Activated CD4-positive, alpha-beta T cell treated with anti-CD3 and anti-CD28 coated beads for 36 hours (primary cell): ENCODE results near the gene CAMTA1. TPM values are rescaled to one million over a fixed set of nuclear protein-coding genes. Genes with fewer than 3 reads are reported as not detected.
A peak's percentile ranks its signal among the peaks of the same experiment; 100 is the strongest.
"Not testable (repeated sequence)": the region's sequence is repeated elsewhere in the genome, so short reads cannot be mapped to it uniquely, and the experiment has no call there.

Experiments
- ATAC-seq: fragments of 200-7000 bp; cut with Tn5 transposase; one replicate; pipeline ENCODE4 v1.10.0; 2021; ENCODE audit warnings: mild to moderate bottlenecking, moderate library complexity
- CTCF ChIA-PET: fragments of 350-600 bp; sonication (Branson Sonifier 250); formaldehyde crosslinking; loops from one replicate; lab custom pipeline; 2021; ENCODE audit warnings: antibody characterized with exemption; lab: Charles Lee
- POLR2A ChIA-PET: fragments of 350-600 bp; sonication (Branson Sonifier 250); formaldehyde crosslinking; loops from one replicate; lab custom pipeline; 2021; ENCODE audit warnings: antibody characterized with exemption, inconsistent platforms; lab: Charles Lee
- DNase-seq: peaks from one replicate; pipeline ENCODE4 v3.0.0-alpha.2; 2020
- H3K27ac Mint-ChIP-seq: one replicate; pipeline ENCODE4 v1.8.0; 2021; ENCODE audit warnings: mixed read lengths
- H3K27me3 Mint-ChIP-seq: one replicate; pipeline ENCODE4 v1.8.0; 2021; ENCODE audit warnings: mixed read lengths
- H3K36me3 Mint-ChIP-seq: one replicate; pipeline ENCODE4 v1.8.0; 2021; ENCODE audit warnings: low read depth, mixed read lengths
- H3K4me1 Mint-ChIP-seq: one replicate; pipeline ENCODE4 v1.8.0; 2021; ENCODE audit warnings: mixed read lengths
- H3K4me3 Mint-ChIP-seq: one replicate; pipeline ENCODE4 v1.8.0; 2021; ENCODE audit warnings: mild to moderate bottlenecking, moderate library complexity, mixed read lengths
- H3K9me3 Mint-ChIP-seq: one replicate; pipeline ENCODE4 v1.8.0; 2021; ENCODE audit warnings: low read depth, mixed read lengths
- intact Hi-C, 2 experiments: fragments of 100-400 bp; cut with DNase I in 1 of 2; cut with micrococcal nuclease in 1 of 2; formaldehyde crosslinking; loops; one replicate each; pipeline versions ENCODE4 v1.14.2 to v1.15.1; 2022 to 2024; cut with DNase I, micrococcal nuclease
- total RNA-seq, 2 experiments: library from RNA; stranded (reverse); gene quantifications; one replicate each; pipeline ENCODE4 v1.2.3, GENCODE V29; 2021

CAMTA1 gene, protein sequence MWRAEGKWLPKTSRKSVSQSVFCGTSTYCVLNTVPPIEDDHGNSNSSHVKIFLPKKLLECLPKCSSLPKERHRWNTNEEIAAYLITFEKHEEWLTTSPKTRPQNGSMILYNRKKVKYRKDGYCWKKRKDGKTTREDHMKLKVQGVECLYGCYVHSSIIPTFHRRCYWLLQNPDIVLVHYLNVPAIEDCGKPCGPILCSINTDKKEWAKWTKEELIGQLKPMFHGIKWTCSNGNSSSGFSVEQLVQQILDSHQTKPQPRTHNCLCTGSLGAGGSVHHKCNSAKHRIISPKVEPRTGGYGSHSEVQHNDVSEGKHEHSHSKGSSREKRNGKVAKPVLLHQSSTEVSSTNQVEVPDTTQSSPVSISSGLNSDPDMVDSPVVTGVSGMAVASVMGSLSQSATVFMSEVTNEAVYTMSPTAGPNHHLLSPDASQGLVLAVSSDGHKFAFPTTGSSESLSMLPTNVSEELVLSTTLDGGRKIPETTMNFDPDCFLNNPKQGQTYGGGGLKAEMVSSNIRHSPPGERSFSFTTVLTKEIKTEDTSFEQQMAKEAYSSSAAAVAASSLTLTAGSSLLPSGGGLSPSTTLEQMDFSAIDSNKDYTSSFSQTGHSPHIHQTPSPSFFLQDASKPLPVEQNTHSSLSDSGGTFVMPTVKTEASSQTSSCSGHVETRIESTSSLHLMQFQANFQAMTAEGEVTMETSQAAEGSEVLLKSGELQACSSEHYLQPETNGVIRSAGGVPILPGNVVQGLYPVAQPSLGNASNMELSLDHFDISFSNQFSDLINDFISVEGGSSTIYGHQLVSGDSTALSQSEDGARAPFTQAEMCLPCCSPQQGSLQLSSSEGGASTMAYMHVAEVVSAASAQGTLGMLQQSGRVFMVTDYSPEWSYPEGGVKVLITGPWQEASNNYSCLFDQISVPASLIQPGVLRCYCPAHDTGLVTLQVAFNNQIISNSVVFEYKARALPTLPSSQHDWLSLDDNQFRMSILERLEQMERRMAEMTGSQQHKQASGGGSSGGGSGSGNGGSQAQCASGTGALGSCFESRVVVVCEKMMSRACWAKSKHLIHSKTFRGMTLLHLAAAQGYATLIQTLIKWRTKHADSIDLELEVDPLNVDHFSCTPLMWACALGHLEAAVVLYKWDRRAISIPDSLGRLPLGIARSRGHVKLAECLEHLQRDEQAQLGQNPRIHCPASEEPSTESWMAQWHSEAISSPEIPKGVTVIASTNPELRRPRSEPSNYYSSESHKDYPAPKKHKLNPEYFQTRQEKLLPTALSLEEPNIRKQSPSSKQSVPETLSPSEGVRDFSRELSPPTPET (N-terminal part only)
- total RNA-seq: 10 to 100 TPM; 62.3 to 76.7 TPM

- peak within 1 kb of the TSS; percentile 87 for H3K4me3 Mint-ChIP-seq
These were observed at the start of gene CAMTA1 for GRCh38 chr1:6785318-6785727. Gene CAMTA1 (plus strand): TSS chr1:6785454. CDS start chr1:6785531, 77 bp downstream.

GRCh38 chr1:6738987-6739676, 46.1 kb upstream of the CAMTA1 start:
- intact Hi-C loops: no loop called here
- H3K4me3 Mint-ChIP-seq: no peak overlapping the region
- POLR2A ChIA-PET: no interaction called here
- ATAC-seq: no peak
- peaks cover 7% of the 10 kb centered on the region for H3K27me3 Mint-ChIP-seq
- H3K9me3 Mint-ChIP-seq: no peaks in the 10 kb centered on the region
- no peak overlapping the region for H3K27ac Mint-ChIP-seq
- peaks cover 16% of the 10 kb centered on the region for H3K4me1 Mint-ChIP-seq
- H3K36me3 Mint-ChIP-seq: no peaks in the 10 kb centered on the region
- DNase-seq: no peak
- CTCF ChIA-PET: no interaction called here

More at GRCh38 chr1:6785318-6785727, at the start of gene CAMTA1:
- H3K36me3 Mint-ChIP-seq: peaks cover 7% of the 10 kb centered on the region
- intact Hi-C loops: loop anchor here (1.0 to 10.0 kb wide), 21 partner anchors 43 to 1175 kb away; partner anchors contain the start of genes KLHL21 (in 2 of the 2), ACOT7 (in 1 of the 2), DNAJC11 (in 1 of the 2) and ICMT (in 1 of the 2)
- POLR2A ChIA-PET: interaction anchor here (1.0 to 1.8 kb wide), 4 partner anchors 15 to 178 kb away, joined by 3 to 9 read pairs (median 4); partner anchors contain the start of gene DNAJC11
- CTCF ChIA-PET: interaction anchor here (0.5 to 1.6 kb wide), 4 partner anchors 66 to 285 kb away, joined by 3 to 4 read pairs (median 3); no protein-coding TSS in a partner anchor
- no peaks in the 10 kb centered on the region for H3K9me3 Mint-ChIP-seq
- H3K4me1 Mint-ChIP-seq: peaks cover 46% of the 10 kb centered on the region
- H3K27me3 Mint-ChIP-seq: no peaks in the 10 kb centered on the region
- peak within 1 kb of the TSS; percentile 94 for H3K27ac Mint-ChIP-seq
- no peak for DNase-seq
- peak; percentile 89 for ATAC-seq

DNA sequence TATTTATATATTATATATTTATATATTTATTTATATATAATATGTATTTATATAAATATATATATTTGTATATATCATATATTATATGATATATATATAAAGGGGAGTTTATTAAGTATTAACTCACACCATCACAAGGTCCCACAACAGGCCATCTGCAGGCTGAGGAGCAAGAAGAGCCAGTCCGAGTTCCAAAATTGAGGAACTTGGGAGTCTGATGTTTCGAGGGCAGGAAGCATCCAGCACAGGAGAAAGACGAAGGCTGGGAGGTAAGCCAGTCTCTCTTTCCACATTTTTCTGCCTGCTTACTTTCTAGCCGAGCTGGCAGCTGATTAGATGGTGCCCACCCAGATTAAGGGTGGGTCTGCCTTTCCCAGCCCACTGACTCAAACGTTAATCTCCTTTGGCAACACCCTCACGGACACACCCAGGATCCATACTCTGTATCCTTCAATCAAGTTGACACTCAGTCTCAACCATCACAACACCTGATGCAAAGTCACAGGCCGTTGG, 42.5 kb upstream of the CAMTA1 start:
- peaks cover 12% of the 10 kb centered on the region for H3K27me3 Mint-ChIP-seq
- DNase-seq, H3K36me3 Mint-ChIP-seq, H3K4me3 Mint-ChIP-seq, H3K27ac Mint-ChIP-seq, POLR2A ChIA-PET, H3K9me3 Mint-ChIP-seq: not testable (repeated sequence)
- intact Hi-C loops: loop anchor here (1.0 to 5.0 kb wide), 3 partner anchors 42 to 220 kb away; partner anchors contain the start of gene CAMTA1 (in 1 of the 2)
- peaks cover 16% of the 10 kb centered on the region for H3K4me1 Mint-ChIP-seq
- CTCF ChIA-PET: interaction anchor here (0.6 kb wide), 1 partner anchor 11 kb away, joined by 3 read pairs; no protein-coding TSS in a partner anchor
- peak; percentile 3 for ATAC-seq

DNA sequence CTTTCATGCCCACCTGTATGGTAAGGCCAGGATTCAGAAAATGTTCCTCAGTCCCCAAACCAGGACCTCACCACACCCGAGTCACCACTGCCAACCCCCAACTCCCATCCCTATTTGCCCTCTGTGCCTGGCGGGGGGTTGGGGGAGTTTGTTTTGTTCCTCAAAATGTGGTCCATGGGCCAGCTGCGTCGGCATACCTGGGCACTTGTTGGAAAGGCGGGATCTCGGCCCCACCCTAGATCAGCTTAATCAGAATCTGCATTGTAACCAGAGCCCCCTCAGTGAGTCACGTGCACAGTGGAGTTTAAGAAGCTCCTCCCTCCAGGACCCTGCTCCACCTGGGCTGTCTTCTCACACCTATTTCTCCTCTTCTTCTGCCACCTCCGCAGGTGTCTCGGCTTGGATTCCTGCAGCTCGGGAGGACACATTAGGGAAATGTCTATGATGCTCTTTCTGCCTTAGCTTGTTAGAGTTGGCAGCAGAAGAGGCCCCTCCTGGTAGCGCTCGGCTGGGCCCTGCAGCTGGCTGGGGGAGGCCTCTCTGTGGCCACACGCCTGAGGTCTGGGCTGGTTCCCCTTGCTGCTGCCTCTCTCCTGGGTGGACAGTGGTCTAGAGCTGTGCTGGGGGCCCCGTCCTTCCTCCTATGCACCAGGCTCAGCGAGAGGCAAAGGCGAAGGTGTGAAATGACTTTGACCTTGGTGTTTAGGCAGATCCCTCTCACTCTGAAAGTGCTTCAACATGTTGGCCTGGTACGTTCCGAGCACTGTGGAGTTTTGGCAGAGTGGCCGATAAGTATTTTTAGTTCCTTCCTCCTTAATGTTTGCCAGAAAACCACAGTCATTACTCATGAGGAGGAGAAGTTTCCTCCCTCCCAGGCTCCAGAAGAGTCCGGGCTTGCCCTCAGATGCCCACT, 41.8 kb upstream of the CAMTA1 start:
- DNase-seq: peak; percentile 50
- no peaks in the 10 kb centered on the region for H3K9me3 Mint-ChIP-seq
- peaks cover 16% of the 10 kb centered on the region for H3K4me1 Mint-ChIP-seq
- peaks cover 18% of the 10 kb centered on the region for H3K27me3 Mint-ChIP-seq
- no peak overlapping the region for H3K4me3 Mint-ChIP-seq
- ATAC-seq: peak; percentile 42
- ChIA-PET CTCF (interaction anchor here (0.7 kb wide), 2 partner anchors 258 to 1768 kb away, joined by 3 read pairs; no protein-coding TSS in a partner anchor), POLR2A (interaction anchor here (0.6 kb wide), 1 partner anchor 40 kb away, joined by 3 read pairs; no protein-coding TSS in a partner anchor)
- intact Hi-C loops: loop anchor here (1.0 to 5.0 kb wide), 4 partner anchors 41 to 805 kb away; partner anchors contain the start of gene CAMTA1 (in 1 of the 2)
- H3K36me3 Mint-ChIP-seq: no peaks in the 10 kb centered on the region
- H3K27ac Mint-ChIP-seq: no peak overlapping the region

GRCh38 chr1:6745073-6745472, 40.2 kb upstream of the CAMTA1 start:
- peaks cover 28% of the 10 kb centered on the region for H3K27me3 Mint-ChIP-seq
- DNase-seq (peak; percentile 59), ATAC-seq (peak; percentile 37)
- CTCF ChIA-PET: interaction anchor here (1.0 kb wide), 1 partner anchor 9 kb away, joined by 3 read pairs; no protein-coding TSS in a partner anchor
- no peaks in the 10 kb centered on the region for H3K36me3 Mint-ChIP-seq
- no peak overlapping the region for H3K4me3 Mint-ChIP-seq
- no peaks in the 10 kb centered on the region for H3K9me3 Mint-ChIP-seq
- H3K27ac Mint-ChIP-seq: no peak overlapping the region
- H3K4me1 Mint-ChIP-seq: peaks cover 16% of the 10 kb centered on the region
- POLR2A ChIA-PET: interaction anchor here (1.0 kb wide), 1 partner anchor 40 kb away, joined by 4 read pairs; the partner anchor contains the start of gene CAMTA1
- intact Hi-C loops: loop anchor here in 1 of 2 experiments (1.0 to 2.0 kb wide), 2 partner anchors 115 to 804 kb away; no protein-coding TSS in a partner anchor

GRCh38 chr1:6747674-6748073, 37.6 kb upstream of the CAMTA1 start:
- ChIA-PET CTCF (no interaction called here), POLR2A (no interaction called here)
- ATAC-seq (no peak), DNase-seq (no peak)
- Mint-ChIP-seq H3K9me3 (no peaks in the 10 kb centered on the region), H3K4me3 (no peak overlapping the region), H3K4me1 (peaks cover 16% of the 10 kb centered on the region), H3K36me3 (no peaks in the 10 kb centered on the region), H3K27me3 (peaks cover 36% of the 10 kb centered on the region), H3K27ac (no peak overlapping the region)
- intact Hi-C loops: no loop called here

GRCh38 chr1:6750490-6750889, 34.8 kb upstream of the CAMTA1 start:
- no peak for DNase-seq
- Mint-ChIP-seq H3K9me3 (no peaks in the 10 kb centered on the region), H3K27me3 (peaks cover 44% of the 10 kb centered on the region), H3K4me3 (no peak overlapping the region), H3K27ac (no peak overlapping the region), H3K36me3 (no peaks in the 10 kb centered on the region), H3K4me1 (no peaks in the 10 kb centered on the region)
- ChIA-PET CTCF (no interaction called here), POLR2A (no interaction called here)
- ATAC-seq: no peak
- intact Hi-C loops: no loop called here

DNA sequence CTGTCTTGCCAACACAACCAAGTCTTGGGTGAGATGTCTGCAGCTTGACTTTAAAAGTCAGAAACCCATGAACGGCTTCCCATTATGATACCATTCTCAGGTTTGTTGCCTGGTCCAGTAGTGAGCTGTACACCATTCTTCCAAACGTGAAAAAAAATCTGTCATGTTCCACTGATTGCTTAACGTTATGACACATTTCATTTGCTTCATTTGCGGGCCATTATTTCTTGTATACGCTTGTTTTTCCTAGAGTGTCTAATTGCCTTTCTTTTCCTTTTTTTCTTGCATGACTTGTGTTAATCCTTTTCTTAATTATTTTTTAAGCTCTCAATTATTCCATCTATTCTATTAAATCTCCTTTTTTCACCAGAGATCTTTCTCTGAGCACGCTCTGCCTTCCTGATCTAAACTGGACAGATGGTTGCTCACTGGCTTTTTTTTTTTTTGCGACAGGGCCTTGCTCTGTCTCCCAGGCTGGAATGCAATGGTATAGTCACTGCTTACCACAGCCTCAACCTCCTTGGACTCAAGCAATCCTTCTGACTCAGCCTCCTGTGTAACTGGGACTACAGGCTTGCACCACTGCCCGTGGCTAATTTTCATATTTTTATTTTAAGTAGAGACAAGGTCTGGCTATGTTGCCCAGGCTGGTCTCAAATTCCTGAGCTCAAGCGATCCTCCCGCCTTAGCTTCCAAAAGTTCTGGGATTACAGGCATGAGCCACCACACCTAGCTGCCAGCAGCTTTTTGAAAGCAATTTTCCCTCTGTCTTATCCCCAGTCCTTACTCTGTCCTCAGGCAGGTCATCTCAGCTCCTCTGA, 31.7 kb upstream of the CAMTA1 start:
- H3K4me1 Mint-ChIP-seq: no peaks in the 10 kb centered on the region
- ChIA-PET CTCF (interaction anchor here (0.6 to 0.9 kb wide), 3 partner anchors 8 to 24 kb away, joined by 3 to 5 read pairs (median 3); no protein-coding TSS in a partner anchor), POLR2A (no interaction called here)
- H3K9me3 Mint-ChIP-seq: no peaks in the 10 kb centered on the region
- peaks cover 35% of the 10 kb centered on the region for H3K27me3 Mint-ChIP-seq
- ATAC-seq (no peak), DNase-seq (no peak)
- H3K4me3 Mint-ChIP-seq: no peak overlapping the region
- intact Hi-C loops: no loop called here
- H3K36me3 Mint-ChIP-seq: no peaks in the 10 kb centered on the region
- no peak overlapping the region for H3K27ac Mint-ChIP-seq
